K562 (cell line): ENCODE measurements around the gene CD8A. TPM values are rescaled to one million over a fixed set of nuclear protein-coding genes. Genes with fewer than 3 reads are reported as not detected.

ENCODE experiments used
- ATAC-seq: fragments of 200-7000 bp; cut with Tn5 transposase; 3 replicates; pipeline ENCODE4 v1.9.1; 2020; ENCODE audit warnings: moderate library complexity
- BruUV-seq: library from RNA; stranded (reverse); fragments of 400-500 nt; replicated peaks from 2 replicates; lab custom pipeline; 2021; lab: Mats Ljungman, UMichigan
- CTCF ChIA-PET: fragments of 300-600 bp; formaldehyde crosslinking; extraction: SDS; loops from one replicate; lab custom pipeline; 2021; ENCODE audit warnings: low intra/inter-chr PET ratio; lab: Yijun Ruan, JAX
- POLR2A ChIA-PET: fragments of 300-600, 350-650 bp; sonication (Branson Sonifier 250); formaldehyde crosslinking; extraction: SDS; loops from one replicate; lab custom pipeline; 2021; ENCODE audit warnings: antibody characterized with exemption, inconsistent platforms; lab: Yijun Ruan, JAX
- DNase-seq, 4 experiments: peaks; one replicate each; pipeline versions ENCODE4 v3.0.0 to v3.0.0-alpha.2; 2011 to 2018; ENCODE audit warnings: low spot score in 3 of 4, mixed read lengths in 3 of 4; ENCODE audit errors: extremely low read depth in 1 of 4
- FAIRE-seq: peaks from 2 replicates; lab custom pipeline; 2011; peaks lifted over from hg19 to GRCh38; lab: Jason Lieb, UNC
- H2AFZ ChIP-seq: 2 replicates; pipeline ENCODE4 v1.6.0; 2011; ENCODE audit warnings: low read depth, low read length, control low read depth, inconsistent platforms
- H3K27ac ChIP-seq: fragments of 200-600 bp; 3 replicates; pipeline ENCODE4 v1.8.0; 2011; ENCODE audit warnings: low read depth, mild to moderate bottlenecking, control low read depth, inconsistent platforms, low read length, moderate library complexity, mixed read lengths; ENCODE audit errors: extremely low read depth
- H3K27me3 ChIP-seq, 2 experiments: fragments of 300-600 bp in 1 of 2; 2 replicates in 1 of 2; 3 replicates in 1 of 2; pipeline versions ENCODE4 v1.6.0 to v1.8.0; 2011; ENCODE audit warnings: inconsistent platforms in 2 of 2, low read length in 2 of 2, mild to moderate bottlenecking in 1 of 2, mixed read lengths in 1 of 2, moderate library complexity in 1 of 2; ENCODE audit not compliant: control insufficient read depth in 2 of 2, insufficient read depth in 2 of 2
- H3K36me3 ChIP-seq: fragments of 300-600 bp; 3 replicates; pipeline ENCODE4 v1.8.0; 2011; ENCODE audit warnings: mild to moderate bottlenecking, low read length, inconsistent platforms; ENCODE audit not compliant: control insufficient read depth, insufficient read depth
- H3K4me1 ChIP-seq, 2 experiments: fragments of 200-600 bp in 1 of 2; replicated peaks in 1 of 2; 2 replicates in 1 of 2; 3 replicates in 1 of 2; pipeline versions ENCODE4 v1.5.1 to v1.8.0; 2011; ENCODE audit warnings: inconsistent platforms in 2 of 2, low read length in 2 of 2, mild to moderate bottlenecking in 1 of 2, mixed read lengths in 1 of 2, moderate library complexity in 1 of 2; ENCODE audit not compliant: control insufficient read depth in 2 of 2, insufficient read depth in 2 of 2
- H3K4me2 ChIP-seq: 2 replicates; pipeline ENCODE4 v1.6.1; 2011; ENCODE audit warnings: low read length, control low read depth, inconsistent platforms, mixed read lengths; ENCODE audit not compliant: insufficient read depth
- H3K4me3 ChIP-seq: fragments of 200-600 bp; sonication (generic), shearing (Covaris generic); 2 replicates; pipeline ENCODE4 v1.5.1; 2016; ENCODE audit warnings: control low read depth, inconsistent platforms
- H3K79me2 ChIP-seq: fragments of 200-600 bp; 3 replicates; pipeline ENCODE4 v1.8.0; 2011; ENCODE audit warnings: low read length, inconsistent platforms; ENCODE audit not compliant: control insufficient read depth, insufficient read depth
- H3K9ac ChIP-seq, 2 experiments: 2 replicates each; pipeline versions ENCODE4 v1.6.0 to v1.6.1; 2011; ENCODE audit warnings: low read depth in 2 of 2, low read length in 2 of 2, control low read depth in 1 of 2, inconsistent platforms in 1 of 2, mild to moderate bottlenecking in 1 of 2, mixed read lengths in 1 of 2; ENCODE audit not compliant: insufficient read depth in 1 of 2
- H3K9me1 ChIP-seq: one replicate; pipeline ENCODE4 v1.6.0; 2011; ENCODE audit warnings: inconsistent platforms, mild to moderate bottlenecking, low read length, moderate library complexity; ENCODE audit not compliant: control insufficient read depth, insufficient read depth
- H3K9me3 ChIP-seq: replicated peaks from 2 replicates; pipeline ENCODE4 v1.5.1; 2011; ENCODE audit warnings: low read depth, low read length, inconsistent platforms; ENCODE audit not compliant: control insufficient read depth, insufficient read depth
- H4K20me1 ChIP-seq: replicated peaks from 2 replicates; pipeline ENCODE4 v1.6.1; 2011; ENCODE audit warnings: low read length, inconsistent platforms, mixed read lengths; ENCODE audit not compliant: control insufficient read depth, insufficient read depth
- BCL6 ChIP-seq: fragments of 250-450 bp; sonication (Bioruptor Pico); IDR thresholded peaks from 2 replicates; pipeline ENCODE4 v1.4.0; 2020
- HOMEZ ChIP-seq: fragments of 250-450 bp; sonication (Bioruptor Pico); IDR thresholded peaks from 2 replicates; pipeline ENCODE4 v1.4.0; 2020; ENCODE audit warnings: mild to moderate bottlenecking, moderate library complexity
- LARP7 ChIP-seq: fragments of 450-650 bp; IDR thresholded peaks from 2 replicates; pipeline ENCODE4 v1.6.1; 2016
- MAFK ChIP-seq: IDR thresholded peaks from 2 replicates; pipeline ENCODE4 v1.6.1; 2011; ENCODE audit warnings: low read length, improper control_type of control experiment
- MIER1 ChIP-seq: fragments of 450-650 bp; IDR thresholded peaks from 2 replicates; pipeline ENCODE4 v1.6.1; 2016; ENCODE audit warnings: antibody characterized with exemption, mild to moderate bottlenecking, low read depth
- MXD1 ChIP-seq: fragments of 250-450 bp; sonication (Bioruptor Pico); IDR thresholded peaks from 2 replicates; pipeline ENCODE4 v1.8.0; 2021; ENCODE audit warnings: borderline replicate concordance, mild to moderate bottlenecking, moderate library complexity; ENCODE audit not compliant: poor library complexity, severe bottlenecking
- RBBP5 ChIP-seq: fragments of 200-600 bp; sonication (generic); IDR thresholded peaks from 2 replicates; pipeline ENCODE4 v1.6.1; 2012; ENCODE audit warnings: borderline replicate concordance, mild to moderate bottlenecking, low read length, control low read depth, inconsistent platforms; ENCODE audit not compliant: insufficient read depth, poor library complexity, severe bottlenecking
- SIN3B ChIP-seq: fragments of 450-650 bp; IDR thresholded peaks from 2 replicates; pipeline ENCODE4 v1.6.1; 2017; ENCODE audit warnings: low read depth, mild to moderate bottlenecking, moderate library complexity
- SMARCA5 ChIP-seq: fragments of 450-650 bp; IDR thresholded peaks from 2 replicates; pipeline ENCODE4 v1.6.1; 2016
- TARDBP ChIP-seq: fragments of 450-650 bp; IDR thresholded peaks from 2 replicates; pipeline ENCODE4 v1.6.1; 2016
- TCF15 ChIP-seq: fragments of 250-450 bp; sonication (Bioruptor Pico); IDR thresholded peaks from 2 replicates; pipeline ENCODE4 v1.8.0; 2022; ENCODE audit warnings: moderate library complexity, mild to moderate bottlenecking, inconsistent platforms
- USF2 ChIP-seq: sonication (generic); formaldehyde crosslinking; IDR thresholded peaks from 2 replicates; pipeline ENCODE4 v1.5.0; 2020; ENCODE audit warnings: missing genetic modification reagents
- ZBED1 ChIP-seq: IDR thresholded peaks from 2 replicates; pipeline ENCODE4 v1.6.1; 2014
- ZBTB26 ChIP-seq: fragments of 450-650 bp; formaldehyde crosslinking; IDR thresholded peaks from 2 replicates; pipeline ENCODE4 v1.4.0; 2022; ENCODE audit warnings: missing genetic modification characterization
- ZNF3 ChIP-seq: fragments of 250-450 bp; sonication (Bioruptor Pico); IDR thresholded peaks from 2 replicates; pipeline ENCODE4 v1.5.0; 2021; ENCODE audit warnings: mild to moderate bottlenecking, moderate library complexity
- ZNF431 ChIP-seq: sonication (generic); formaldehyde crosslinking; IDR thresholded peaks from 2 replicates; pipeline ENCODE4 v1.8.0; 2022; ENCODE audit warnings: mild to moderate bottlenecking, missing genetic modification reagents
- WGBS: fragments of 100-300 bp; shearing (Covaris generic); methylation state at CpG from one replicate; pipeline ENCODE4 v1.1.6; 2016; ENCODE audit warnings: low coverage, mixed read lengths; ENCODE audit not compliant: insufficient coverage; ENCODE audit errors: missing lambda C conversion rate; 5-methylcytosine and 5-hydroxymethylcytosine counted together
- in situ Hi-C: fragments of 300-500 bp; cut with MboI; formaldehyde crosslinking; loops from 4 replicates; pipeline ENCODE4 v1.15.0; 2018; ENCODE audit warnings: inconsistent platforms, mixed read lengths
- intact Hi-C: fragments of 100-400 bp; cut with micrococcal nuclease; formaldehyde crosslinking; loops from 2 replicates; pipeline ENCODE4 v1.14.2; 2022
- polyA plus RNA-seq, 8 experiments: library from polyadenylated mRNA; depleted of rRNA in 4 of 8; stranded (reverse) in 5 of 8; unstranded in 3 of 8; fragments of >200 nt; fragmentation: Nextera tagmentation in 2 of 8; fragmentation: Illumina TruSeq in 1 of 8; extraction: Ambion mirVana in 2 of 8; extraction: Trizol in 1 of 8; gene quantifications; 2 replicates each; pipeline versions ENCODE4 v1.2.1 to v1.2.3, GENCODE V29; 2011 to 2014; ENCODE audit warnings: inconsistent platforms in 1 of 8, missing spikeins in 1 of 8
- total RNA-seq, 7 experiments: library from RNA; depleted of rRNA in 6 of 7; stranded (reverse); fragments of >200 nt in 6 of 7; fragmentation: Illumina TruSeq in 2 of 7; extraction: Trizol in 2 of 7; gene quantifications; 2 replicates each; pipeline versions ENCODE4 v1.2.1 to v1.2.3, GENCODE V29; 2011 to 2021; ENCODE audit warnings: low replicate concordance in 1 of 7

CD8A gene
- total and polyA plus RNA-seq, 9 of the 15 experiments (the other 6 are each of a cell fraction or from before 2014, with no cell fraction given) = 0.07 TPM; not detected in 8

GRCh38 chr2:86821842-86822241 lies 31.1 kb upstream of the CD8A start (continued):
- no peak for TF ChIP-seq ZBTB26 (CRISPR knock-in tag)
- no peak for TF ChIP-seq MAFK
- TF ChIP-seq MIER1 = no peak

- Histone ChIP-seq H3K4me1 (peaks cover 0 to 6% of the 10 kb centered on the region in 2 experiments; a peak in 1 of 5 replicates), H3K4me2 (no peak overlapping the region; the same call in 1 of the 2 replicates), H3K4me3 (no peak overlapping the region), H3K27ac (no peak overlapping the region), H3K27me3 (peaks cover 7 to 43% of the 10 kb centered on the region in 2 experiments; a peak in 4 of 5 replicates), H3K9me1 (no peaks in the 10 kb centered on the region), H2AFZ (no peak overlapping the region; the same call in 1 of the 2 replicates), H3K9ac (peak overlapping the region in 1 of 2 experiments; percentile 50; a peak in 1 of 4 replicates), H3K36me3 (no peaks in the 10 kb centered on the region), H4K20me1 (no peaks in the 10 kb centered on the region), H3K9me3 (no peaks in the 10 kb centered on the region), H3K79me2 (no peaks in the 10 kb centered on the region)
- FAIRE-seq = no peak
- WGBS = 3% methylated on average over 11 of the region's 13 CpGs
- intact Hi-C loops = no loop called here
- BruUV-seq = no TSS peak
- 0 out of 3 replicates have a peak, but pooled peaks have one; percentile 29 for ATAC-seq
- no peak for TF ChIP-seq LARP7
- no peak for TF ChIP-seq TARDBP
- TF ChIP-seq BCL6 = no peak
- no peak for TF ChIP-seq ZNF3 (CRISPR knock-in tag)
- TF ChIP-seq RBBP5 = no peak
- no peak for TF ChIP-seq MXD1 (CRISPR knock-in tag)
- TF ChIP-seq TCF15 (CRISPR knock-in tag) = no peak
- TF ChIP-seq ZBED1 = no peak
- no peak for TF ChIP-seq HOMEZ (CRISPR knock-in tag)
- TF ChIP-seq ZNF431 = no peak
- TF ChIP-seq USF2 (CRISPR knock-in tag) = no peak
- TF ChIP-seq SIN3B = no peak
- TF ChIP-seq SMARCA5 = no peak
- ChIA-PET POLR2A (no interaction called here), CTCF (no interaction called here)
- in situ Hi-C loops = no loop called here
- no peak for DNase-seq
Observed at GRCh38 chr2:86821306-86821705, 30.6 kb upstream of the CD8A start.
